IMR-90 (cell line): ENCODE data around the gene MAJIN. TPM values are rescaled to one million over a fixed set of nuclear protein-coding genes. Genes with fewer than 3 reads are reported as not detected.

ENCODE experiments used
- ATAC-seq: fragments of 200-7000 bp; cut with Tn5 transposase; 2 replicates; pipeline ENCODE4 v1.9.1; 2020; ENCODE audit warnings: low read depth, mild to moderate bottlenecking, moderate library complexity
- BruUV-seq: library from RNA; stranded (reverse); fragments of 400-500 nt; replicated peaks from 2 replicates; lab custom pipeline; 2021; lab: Mats Ljungman, UMichigan
- CTCF ChIA-PET: fragments of 300-600 bp; formaldehyde crosslinking; extraction: SDS; loops from one replicate; lab custom pipeline; 2021; ENCODE audit warnings: antibody characterized with exemption; lab: Yijun Ruan, JAX
- POLR2A ChIA-PET: fragments of 300-600 bp; sonication (Branson Sonifier 250); formaldehyde crosslinking; loops from one replicate; lab custom pipeline; 2022; ENCODE audit warnings: antibody characterized with exemption; ENCODE audit not compliant: unreplicated experiment; lab: Charles Lee
- DNase-seq: peaks from one replicate; pipeline ENCODE4 v3.0.0; 2013
- H2AFZ ChIP-seq: replicated peaks from 2 replicates; pipeline ENCODE3; 2013; ENCODE audit warnings: low read length, mild to moderate bottlenecking; ENCODE audit not compliant: poor library complexity
- H2AK5ac ChIP-seq: 2 replicates; pipeline ENCODE4 v1.6.1; 2013; ENCODE audit warnings: low read depth, low read length, inconsistent platforms
- H2AK9ac ChIP-seq: replicated peaks from 2 replicates; pipeline ENCODE3; 2013; ENCODE audit warnings: mild to moderate bottlenecking, low read depth, low read length, moderate library complexity; ENCODE audit not compliant: poor library complexity
- H2BK120ac ChIP-seq: 2 replicates; pipeline ENCODE4 v1.6.1; 2013; ENCODE audit warnings: low read depth, low read length, inconsistent platforms
- H2BK15ac ChIP-seq: 3 replicates; pipeline ENCODE4 v1.6.1; 2013; ENCODE audit warnings: low read depth, low read length, inconsistent platforms
- H2BK20ac ChIP-seq: 2 replicates; pipeline ENCODE4 v1.6.1; 2013; ENCODE audit warnings: low read depth, mild to moderate bottlenecking, inconsistent platforms, low read length, moderate library complexity
- H2BK5ac ChIP-seq: 2 replicates; pipeline ENCODE4 v1.6.1; 2013; ENCODE audit warnings: mild to moderate bottlenecking, low read depth, low read length, inconsistent platforms; ENCODE audit not compliant: poor library complexity, severe bottlenecking
- H3K14ac ChIP-seq: replicated peaks from 2 replicates; pipeline ENCODE4 v1.6.1; 2013; ENCODE audit warnings: low read depth, low read length, inconsistent platforms
- H3K18ac ChIP-seq: 2 replicates; pipeline ENCODE4 v1.6.1; 2013; ENCODE audit warnings: low read depth, low read length, control low read depth
- H3K23ac ChIP-seq: 2 replicates; pipeline ENCODE4 v1.6.1; 2013; ENCODE audit warnings: low read depth, low read length, inconsistent platforms
- H3K27ac ChIP-seq: 2 replicates; pipeline ENCODE4 v1.5.1; 2013; ENCODE audit warnings: mild to moderate bottlenecking, control low read depth, low read length; ENCODE audit not compliant: insufficient read depth
- H3K27me3 ChIP-seq: 2 replicates; pipeline ENCODE4 v1.6.1; 2013; ENCODE audit warnings: low read length; ENCODE audit not compliant: control insufficient read depth, insufficient read depth
- H3K36me3 ChIP-seq: 2 replicates; pipeline ENCODE4 v1.6.1; 2013; ENCODE audit warnings: low read length, mixed read lengths; ENCODE audit not compliant: control insufficient read depth, insufficient read depth
- H3K4ac ChIP-seq: 2 replicates; pipeline ENCODE4 v1.6.1; 2013; ENCODE audit warnings: low read depth, low read length, inconsistent platforms
- H3K4me1 ChIP-seq: 2 replicates; pipeline ENCODE4 v1.6.1; 2013; ENCODE audit warnings: low read length, mixed read lengths; ENCODE audit not compliant: control insufficient read depth, insufficient read depth
- H3K4me2 ChIP-seq: 2 replicates; pipeline ENCODE4 v1.6.1; 2013; ENCODE audit warnings: low read depth, mild to moderate bottlenecking, control low read depth, low read length, moderate library complexity
- H3K4me3 ChIP-seq: 2 replicates; pipeline ENCODE4 v1.5.1; 2013; ENCODE audit warnings: low read depth, mild to moderate bottlenecking, control low read depth, low read length, moderate library complexity; ENCODE audit not compliant: insufficient read depth
- H3K56ac ChIP-seq: 2 replicates; pipeline ENCODE4 v1.6.1; 2013; ENCODE audit warnings: low read length, inconsistent platforms; ENCODE audit not compliant: insufficient read depth; ENCODE audit errors: extremely low read depth
- H3K79me1 ChIP-seq, 2 experiments: 2 replicates each; pipeline ENCODE4 v1.6.1; 2013; ENCODE audit warnings: low read length in 2 of 2, inconsistent platforms in 1 of 2, low read depth in 1 of 2
- H3K9ac ChIP-seq: 2 replicates; pipeline ENCODE4 v1.6.1; 2013; ENCODE audit warnings: low read depth, low read length, control low read depth
- H3K9me1 ChIP-seq: 2 replicates; pipeline ENCODE4 v1.6.1; 2013; ENCODE audit warnings: low read length, inconsistent platforms; ENCODE audit not compliant: insufficient read depth
- H3K9me3 ChIP-seq: 2 replicates; pipeline ENCODE4 v1.6.1; 2013; ENCODE audit warnings: low read length; ENCODE audit not compliant: control insufficient read depth, insufficient read depth
- H4K20me1 ChIP-seq: 2 replicates; pipeline ENCODE4 v1.6.1; 2013; ENCODE audit warnings: low read length, inconsistent platforms; ENCODE audit not compliant: insufficient read depth
- H4K5ac ChIP-seq: 2 replicates; pipeline ENCODE4 v1.6.1; 2013; ENCODE audit warnings: mild to moderate bottlenecking, low read depth, low read length, control low read depth
- H4K8ac ChIP-seq, 2 experiments: 2 replicates each; pipeline ENCODE4 v1.6.1; 2013; ENCODE audit warnings: low read depth in 2 of 2, low read length in 2 of 2, control low read depth in 1 of 2, inconsistent platforms in 1 of 2
- H4K91ac ChIP-seq: 2 replicates; pipeline ENCODE4 v1.6.1; 2013; ENCODE audit warnings: low read depth, low read length, inconsistent platforms; ENCODE audit not compliant: insufficient read depth
- MAFK ChIP-seq: IDR thresholded peaks from 2 replicates; pipeline ENCODE4 v1.6.1; 2012; ENCODE audit warnings: low read depth, low read length, improper control_type of control experiment
- MXI1 ChIP-seq: IDR thresholded peaks from 2 replicates; pipeline ENCODE4 v1.6.1; 2012; ENCODE audit warnings: low read depth, mild to moderate bottlenecking, low read length, moderate library complexity, borderline replicate concordance
- WGBS, 2 experiments: methylation state at CpG; one replicate each; pipeline versions ENCODE4 v1.1.5 to v1.1.7; 2013; ENCODE audit warnings: missing lambda C conversion rate in 2 of 2; ENCODE audit not compliant: insufficient read length in 1 of 2; ENCODE audit errors: extremely low coverage in 2 of 2; 5-methylcytosine and 5-hydroxymethylcytosine counted together
- dilution Hi-C: fragments of 300-500 bp; cut with HindIII; formaldehyde crosslinking; loops from one replicate; pipeline ENCODE4 v1.14.3; 2018; ENCODE audit warnings: low sequenced_read_pairs; ENCODE audit not compliant: unreplicated experiment
- in situ Hi-C: fragments of 300-500 bp; cut with MboI; formaldehyde crosslinking; loops from 3 replicates; pipeline ENCODE4 v1.14.3; 2019; ENCODE audit warnings: low sequenced_read_pairs, inconsistent platforms, mixed read lengths
- intact Hi-C: fragments of 100-400 bp; cut with micrococcal nuclease; formaldehyde crosslinking; loops from 2 replicates; pipeline ENCODE4 v1.10.0; 2022
- polyA plus RNA-seq, 3 experiments: library from polyadenylated mRNA; depleted of rRNA; stranded (reverse); fragments of >200 nt; gene quantifications; 2 replicates each; pipeline ENCODE4 v1.2.3, GENCODE V29; 2012; ENCODE audit warnings: low replicate concordance in 1 of 3
- total RNA-seq: library from RNA; depleted of rRNA; stranded (reverse); fragments of >200 nt; gene quantifications from 2 replicates; pipeline ENCODE4 v1.2.3, GENCODE V29; 2012

The MAJIN gene
- total and polyA plus RNA-seq, 2 of the 4 experiments (the other 2 are of a cell fraction): not detected

DNA sequence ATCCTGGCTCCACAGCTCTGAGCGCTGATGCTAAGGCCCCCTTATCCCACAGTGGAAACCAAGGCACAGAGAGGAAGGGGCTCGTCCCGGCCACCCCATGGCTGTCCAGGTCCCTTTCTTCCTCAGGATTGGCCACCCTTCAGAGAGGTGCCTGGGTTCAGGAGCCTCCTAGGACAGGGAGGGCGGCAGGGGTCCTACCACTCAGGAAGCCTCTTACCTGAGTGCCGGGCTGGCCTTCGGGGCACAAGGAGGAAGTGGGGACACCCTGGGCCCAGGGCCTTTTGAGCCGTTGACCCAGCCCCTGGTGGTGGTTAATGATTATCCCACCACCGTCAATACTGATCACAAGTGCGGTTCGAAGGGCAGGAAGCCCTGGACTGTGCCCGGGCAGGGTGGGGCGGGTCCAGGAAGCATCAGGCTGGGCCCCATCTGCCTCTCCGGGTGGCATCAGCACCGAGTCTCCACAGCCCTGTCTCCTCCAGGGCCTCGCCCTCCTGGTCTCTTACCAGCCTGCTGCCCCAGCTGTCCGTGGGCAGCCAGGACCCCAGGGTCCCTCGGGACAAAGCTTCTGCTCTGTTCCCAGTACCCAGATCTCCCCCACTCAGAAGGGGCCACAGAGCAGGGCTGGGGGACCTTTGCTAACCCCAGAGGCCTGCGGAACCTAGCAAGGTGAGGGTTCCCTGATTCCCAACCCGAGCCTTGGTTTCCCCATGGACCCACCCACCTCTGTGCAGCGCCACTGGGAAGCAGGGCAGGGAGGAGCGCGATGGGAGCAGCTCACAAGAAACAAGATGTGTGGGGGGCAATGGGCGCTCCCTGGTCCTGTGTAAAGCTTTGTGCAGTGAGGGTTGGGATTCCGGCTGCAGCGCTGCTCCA lies 78.5 kb downstream of the MAJIN start:
- no peak overlapping the region for H3K4me2 ChIP-seq
- no peaks in the 10 kb centered on the region for H3K9me1 ChIP-seq
- no peak overlapping the region for H2BK20ac ChIP-seq
- ChIA-PET POLR2A (no interaction called here), CTCF (interaction anchor here (0.7 to 2.2 kb wide), 4 partner anchors 39 to 103 kb away, joined by 3 to 14 read pairs (median 4); partner anchors contain the start of gene BATF2)
- H3K23ac ChIP-seq: no peak overlapping the region
- DNase-seq: no peak
- H3K4me1 ChIP-seq: no peaks in the 10 kb centered on the region
- no peak overlapping the region for H3K14ac ChIP-seq
- H2BK15ac ChIP-seq: no peak overlapping the region
- TF ChIP-seq MXI1: no peak
- TF ChIP-seq MAFK: no peak
- intact Hi-C loops: loop anchor here (1.0 kb wide), 1 partner anchor 46 kb away; no protein-coding TSS in a partner anchor
- no peak overlapping the region for H3K56ac ChIP-seq
- H4K20me1 ChIP-seq: peaks cover 4% of the 10 kb centered on the region; the same call in 1 of the 2 replicates
- no peaks in the 10 kb centered on the region for H3K9me3 ChIP-seq
- no peak overlapping the region for H3K27ac ChIP-seq
- H3K9ac ChIP-seq: no peak overlapping the region
- BruUV-seq: no TSS peak
- no peak overlapping the region for H2AK9ac ChIP-seq
- H3K36me3 ChIP-seq: peaks cover 17% of the 10 kb centered on the region; the same call in 1 of the 2 replicates
- no peak overlapping the region for H4K8ac ChIP-seq
- no peak overlapping the region for H2AFZ ChIP-seq
- no peaks in the 10 kb centered on the region for H3K79me1 ChIP-seq
- no peak overlapping the region for H4K91ac ChIP-seq
- in situ Hi-C loops: loop anchor here (5.0 kb wide), 1 partner anchor 46 kb away; no protein-coding TSS in a partner anchor
- dilution Hi-C loops: no loop called here
- no peak overlapping the region for H3K4me3 ChIP-seq
- H4K5ac ChIP-seq: no peak overlapping the region
- ATAC-seq: no peak; the same call in 1 of the 2 replicates
- no peaks in the 10 kb centered on the region for H3K27me3 ChIP-seq
- no peak overlapping the region for H2AK5ac ChIP-seq
- H3K18ac ChIP-seq: no peak overlapping the region
- no peak overlapping the region for H2BK5ac ChIP-seq
- no peak overlapping the region for H2BK120ac ChIP-seq
- H3K4ac ChIP-seq: no peak overlapping the region
- WGBS, 2 experiments: 95% methylated on average over 7 of the region's 25 CpGs; no CpG with 5 or more reads in 1 of the 2 experiments
